Panc1 (cell line): ENCODE data around the gene MPIG6B.

Experiments
- CTCF ChIP-seq: fragments of 450-650 bp; IDR thresholded peaks from 2 replicates; pipeline ENCODE4 v1.5.1; 2017; ENCODE audit warnings: mild to moderate bottlenecking
- POLR2AphosphoS5 ChIP-seq: IDR thresholded peaks from 2 replicates; pipeline ENCODE4 v1.6.1; 2012; ENCODE audit warnings: mild to moderate bottlenecking, low read depth, low read length, moderate library complexity

GRCh38 chr6:31686483-31686882, 36.7 kb upstream of the MPIG6B start:
- TF ChIP-seq CTCF, result no peak
- no peak for TF ChIP-seq POLR2AphosphoS5
